Activated CD8-positive, alpha-beta T cell treated with anti-CD3 and anti-CD28 coated beads for 36 hours (primary cell): ENCODE results near the gene KCNMA1. TPM values are rescaled to one million over a fixed set of nuclear protein-coding genes. Genes with fewer than 3 reads are reported as not detected.

Source experiments
- ATAC-seq: fragments of 200-7000 bp; cut with Tn5 transposase; one replicate; pipeline ENCODE4 v1.10.0; 2021; ENCODE audit warnings: mild to moderate bottlenecking, moderate library complexity
- CTCF ChIA-PET: fragments of 350-600 bp; sonication (Branson Sonifier 250); formaldehyde crosslinking; loops from one replicate; lab custom pipeline; 2021; ENCODE audit warnings: antibody characterized with exemption; lab: Charles Lee
- POLR2A ChIA-PET: fragments of 350-600 bp; sonication (Branson Sonifier 250); formaldehyde crosslinking; loops from one replicate; lab custom pipeline; 2021; ENCODE audit warnings: antibody characterized with exemption; lab: Charles Lee
- DNase-seq: peaks from one replicate; pipeline ENCODE4 v3.0.0-alpha.2; 2020
- H3K27ac Mint-ChIP-seq: one replicate; pipeline ENCODE4 v1.8.0; 2021; ENCODE audit warnings: mild to moderate bottlenecking, mixed read lengths
- H3K27me3 Mint-ChIP-seq: one replicate; pipeline ENCODE4 v1.8.0; 2021; ENCODE audit warnings: mixed read lengths
- H3K36me3 Mint-ChIP-seq: one replicate; pipeline ENCODE4 v1.8.0; 2021; ENCODE audit warnings: low read depth, mixed read lengths
- H3K4me1 Mint-ChIP-seq: one replicate; pipeline ENCODE4 v1.8.0; 2021; ENCODE audit warnings: low read depth, mixed read lengths
- H3K4me3 Mint-ChIP-seq: one replicate; pipeline ENCODE4 v1.8.0; 2021; ENCODE audit warnings: mild to moderate bottlenecking, moderate library complexity, mixed read lengths
- H3K9me3 Mint-ChIP-seq: one replicate; pipeline ENCODE4 v1.8.0; 2021; ENCODE audit warnings: mixed read lengths
- intact Hi-C: fragments of 100-400 bp; cut with micrococcal nuclease; formaldehyde crosslinking; loops from one replicate; pipeline ENCODE4 v1.10.0; 2022
- total RNA-seq, 2 experiments: library from RNA; stranded (reverse); gene quantifications; one replicate each; pipeline ENCODE4 v1.2.3, GENCODE V29; 2021
- TF ChIP-seq, protein P1 (sequence below): fragments of 200-600 bp; IDR thresholded peaks from one replicate; pipeline ENCODE4 v1.8.0; 2022; ENCODE audit warnings: antibody characterized with exemption, mild to moderate bottlenecking

The KCNMA1 gene
- total RNA-seq, 2 experiments from 2014 or later = 0.18 TPM; not detected in 1

DNA sequence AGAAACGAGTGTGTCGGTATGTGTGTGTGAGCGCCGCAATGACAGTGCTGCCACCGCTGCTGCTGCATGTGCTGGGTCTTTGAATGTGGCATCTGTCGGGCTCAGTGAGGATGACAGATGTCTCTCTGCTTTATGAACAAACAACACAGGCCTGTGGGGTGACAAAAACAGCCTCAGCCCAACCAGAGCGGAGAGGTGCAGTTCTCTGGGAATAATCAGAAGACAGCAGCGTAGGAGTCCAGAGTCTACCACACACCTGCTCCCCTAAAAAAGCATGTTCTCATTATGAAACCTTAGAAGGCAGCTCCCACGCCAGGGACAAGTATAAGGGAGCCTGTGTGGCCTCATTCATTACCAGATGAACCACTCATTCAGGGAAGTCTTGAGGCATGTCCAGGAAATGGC lies 278.3 kb downstream of the KCNMA1 start:
- intact Hi-C loops = no loop called here

DNA sequence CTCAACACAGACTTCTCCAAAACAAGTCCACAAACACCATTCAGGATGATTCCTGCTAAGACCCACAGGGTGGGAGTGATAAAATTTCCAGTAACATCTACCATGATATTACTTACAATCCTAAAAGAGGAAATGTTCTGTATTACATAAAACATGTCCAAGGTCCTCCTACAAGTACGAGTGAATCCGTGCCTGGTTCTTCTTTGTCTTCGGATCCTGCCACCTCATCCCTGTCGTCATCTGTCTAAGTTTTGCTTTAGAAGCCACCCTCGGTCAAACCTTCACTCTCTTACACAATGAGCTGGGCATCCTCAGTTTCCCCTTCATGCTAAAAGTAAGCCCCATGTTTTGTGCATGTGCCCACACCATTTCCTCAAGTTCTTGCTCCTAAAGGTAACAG lies 279.0 kb downstream of the KCNMA1 start:
- Mint-ChIP-seq H3K36me3 (no peaks in the 10 kb centered on the region), H3K4me1 (no peaks in the 10 kb centered on the region), H3K9me3 (no peaks in the 10 kb centered on the region), H3K27ac (no peak overlapping the region), H3K27me3 (no peaks in the 10 kb centered on the region), H3K4me3 (no peak overlapping the region)
- ChIA-PET POLR2A (no interaction called here), CTCF (no interaction called here)
- DNase-seq (no peak), ATAC-seq (no peak)
- TF ChIP-seq, protein P1, sequence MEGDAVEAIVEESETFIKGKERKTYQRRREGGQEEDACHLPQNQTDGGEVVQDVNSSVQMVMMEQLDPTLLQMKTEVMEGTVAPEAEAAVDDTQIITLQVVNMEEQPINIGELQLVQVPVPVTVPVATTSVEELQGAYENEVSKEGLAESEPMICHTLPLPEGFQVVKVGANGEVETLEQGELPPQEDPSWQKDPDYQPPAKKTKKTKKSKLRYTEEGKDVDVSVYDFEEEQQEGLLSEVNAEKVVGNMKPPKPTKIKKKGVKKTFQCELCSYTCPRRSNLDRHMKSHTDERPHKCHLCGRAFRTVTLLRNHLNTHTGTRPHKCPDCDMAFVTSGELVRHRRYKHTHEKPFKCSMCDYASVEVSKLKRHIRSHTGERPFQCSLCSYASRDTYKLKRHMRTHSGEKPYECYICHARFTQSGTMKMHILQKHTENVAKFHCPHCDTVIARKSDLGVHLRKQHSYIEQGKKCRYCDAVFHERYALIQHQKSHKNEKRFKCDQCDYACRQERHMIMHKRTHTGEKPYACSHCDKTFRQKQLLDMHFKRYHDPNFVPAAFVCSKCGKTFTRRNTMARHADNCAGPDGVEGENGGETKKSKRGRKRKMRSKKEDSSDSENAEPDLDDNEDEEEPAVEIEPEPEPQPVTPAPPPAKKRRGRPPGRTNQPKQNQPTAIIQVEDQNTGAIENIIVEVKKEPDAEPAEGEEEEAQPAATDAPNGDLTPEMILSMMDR = no peak
- intact Hi-C loops = no loop called here

More for the DNA sequence above, 278.3 kb downstream of the KCNMA1 start:
- H3K9me3 Mint-ChIP-seq = no peaks in the 10 kb centered on the region
- ATAC-seq (no peak), DNase-seq (no peak)
- H3K27ac Mint-ChIP-seq = no peak overlapping the region
- H3K36me3 Mint-ChIP-seq = no peaks in the 10 kb centered on the region
- CTCF ChIA-PET = no interaction called here
- TF ChIP-seq, protein P1 = no peak
- POLR2A ChIA-PET = no interaction called here
- H3K4me3 Mint-ChIP-seq = no peak overlapping the region
- H3K27me3 Mint-ChIP-seq = no peaks in the 10 kb centered on the region
- no peaks in the 10 kb centered on the region for H3K4me1 Mint-ChIP-seq

DNA sequence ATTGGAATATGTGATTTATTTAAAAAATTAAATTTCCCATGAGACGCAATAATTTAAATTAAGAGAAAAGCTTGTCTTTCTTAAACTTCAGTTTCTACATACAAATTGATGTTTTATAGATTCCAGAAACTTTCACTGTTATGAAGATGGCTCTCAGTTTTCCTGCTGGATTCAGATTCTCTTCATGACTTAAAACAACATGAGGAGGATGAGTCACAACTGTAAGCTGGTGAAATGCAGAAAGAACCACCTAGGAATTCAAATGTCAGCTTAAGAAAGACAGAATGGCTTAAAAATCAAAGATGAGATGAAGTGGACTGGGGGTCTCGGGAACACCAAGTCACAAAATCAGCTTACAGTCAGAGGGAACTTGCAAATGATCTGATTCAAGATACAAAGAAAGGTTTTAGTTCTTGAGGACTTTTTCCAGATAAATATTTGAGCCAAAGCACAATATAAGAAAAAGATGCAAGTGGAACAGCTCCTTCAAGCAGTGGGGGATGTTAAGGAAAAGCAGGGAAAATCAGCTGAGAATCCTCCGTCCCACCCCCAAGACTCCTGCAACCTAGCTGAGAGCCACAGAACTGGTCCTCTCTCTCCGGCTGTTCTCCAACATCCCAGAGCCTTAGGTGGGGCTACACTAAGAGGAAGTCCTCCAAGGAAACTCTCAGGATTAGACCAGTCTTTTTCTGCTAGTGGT lies 279.8 kb downstream of the KCNMA1 start:
- ATAC-seq (no peak), DNase-seq (no peak)
- Mint-ChIP-seq H3K36me3 (no peaks in the 10 kb centered on the region), H3K27me3 (no peaks in the 10 kb centered on the region), H3K4me1 (no peaks in the 10 kb centered on the region), H3K4me3 (no peak overlapping the region), H3K27ac (no peak overlapping the region), H3K9me3 (no peaks in the 10 kb centered on the region)
- CTCF ChIA-PET = interaction anchor here (1.1 kb wide), 1 partner anchor 283 kb away, joined by 3 read pairs; no protein-coding TSS in a partner anchor
- TF ChIP-seq, protein P1 = no peak
- POLR2A ChIA-PET = no interaction called here
- intact Hi-C loops = no loop called here

DNA sequence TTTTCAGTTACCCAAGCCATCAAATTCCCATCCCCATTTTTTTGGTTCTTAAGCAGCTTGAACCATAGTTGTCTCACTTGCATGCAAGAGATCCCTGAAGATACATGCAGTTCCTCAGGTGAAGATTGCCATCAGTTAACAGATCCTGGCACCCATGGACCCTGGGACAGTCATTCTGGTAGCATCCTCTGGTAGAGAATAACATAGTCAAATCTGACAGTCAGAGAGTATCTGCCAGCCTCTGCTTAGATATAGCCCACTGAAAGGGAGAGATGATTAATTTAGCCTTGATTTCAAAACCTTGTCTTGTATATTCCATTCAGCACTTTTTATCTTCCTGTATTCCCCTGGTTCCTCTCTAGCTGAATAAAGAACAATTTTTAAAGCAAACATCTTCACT lies 280.4 kb downstream of the KCNMA1 start:
- no peaks in the 10 kb centered on the region for H3K4me1 Mint-ChIP-seq
- CTCF ChIA-PET = interaction anchor here (1.1 kb wide), 1 partner anchor 284 kb away, joined by 3 read pairs; no protein-coding TSS in a partner anchor
- no peak overlapping the region for H3K27ac Mint-ChIP-seq
- no peaks in the 10 kb centered on the region for H3K36me3 Mint-ChIP-seq
- TF ChIP-seq, protein P1 = no peak
- no peak for ATAC-seq
- DNase-seq = no peak
- no peak overlapping the region for H3K4me3 Mint-ChIP-seq
- no peaks in the 10 kb centered on the region for H3K9me3 Mint-ChIP-seq
- H3K27me3 Mint-ChIP-seq = no peaks in the 10 kb centered on the region
- POLR2A ChIA-PET = no interaction called here
- intact Hi-C loops = no loop called here

DNA sequence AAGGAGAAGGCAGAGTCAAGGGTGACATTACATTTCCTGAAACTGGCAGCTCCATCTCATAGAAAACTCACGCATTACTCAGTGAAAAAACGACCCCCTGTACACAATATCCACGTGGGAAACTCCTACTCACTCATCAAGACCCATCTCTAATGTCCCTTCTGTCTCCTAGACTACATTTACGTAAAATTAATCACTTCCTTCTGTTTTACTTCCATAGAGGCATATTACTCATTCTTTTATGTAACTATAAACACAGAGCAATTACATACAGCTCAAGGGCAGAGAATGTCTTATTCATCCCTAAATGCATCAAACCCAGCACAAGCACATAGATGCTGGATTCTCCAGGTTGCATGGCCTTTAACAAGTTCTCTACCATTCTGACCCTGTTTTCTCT lies 281.8 kb downstream of the KCNMA1 start:
- Mint-ChIP-seq H3K36me3 (no peaks in the 10 kb centered on the region), H3K4me3 (no peak overlapping the region), H3K27ac (no peak overlapping the region), H3K9me3 (no peaks in the 10 kb centered on the region), H3K4me1 (peaks cover under 1% of the 10 kb centered on the region), H3K27me3 (no peaks in the 10 kb centered on the region)
- CTCF ChIA-PET = no interaction called here
- no peak for ATAC-seq
- TF ChIP-seq, protein P1 = no peak
- intact Hi-C loops = no loop called here
- DNase-seq = no peak
- POLR2A ChIA-PET = no interaction called here
